ENCODE results near the gene LIAS. TPM values are rescaled to one million over a fixed set of nuclear protein-coding genes. Genes with fewer than 3 reads are reported as not detected.

LIAS gene
- total RNA-seq, 1 donor from 2014 or later: 35.0 TPM

DNA sequence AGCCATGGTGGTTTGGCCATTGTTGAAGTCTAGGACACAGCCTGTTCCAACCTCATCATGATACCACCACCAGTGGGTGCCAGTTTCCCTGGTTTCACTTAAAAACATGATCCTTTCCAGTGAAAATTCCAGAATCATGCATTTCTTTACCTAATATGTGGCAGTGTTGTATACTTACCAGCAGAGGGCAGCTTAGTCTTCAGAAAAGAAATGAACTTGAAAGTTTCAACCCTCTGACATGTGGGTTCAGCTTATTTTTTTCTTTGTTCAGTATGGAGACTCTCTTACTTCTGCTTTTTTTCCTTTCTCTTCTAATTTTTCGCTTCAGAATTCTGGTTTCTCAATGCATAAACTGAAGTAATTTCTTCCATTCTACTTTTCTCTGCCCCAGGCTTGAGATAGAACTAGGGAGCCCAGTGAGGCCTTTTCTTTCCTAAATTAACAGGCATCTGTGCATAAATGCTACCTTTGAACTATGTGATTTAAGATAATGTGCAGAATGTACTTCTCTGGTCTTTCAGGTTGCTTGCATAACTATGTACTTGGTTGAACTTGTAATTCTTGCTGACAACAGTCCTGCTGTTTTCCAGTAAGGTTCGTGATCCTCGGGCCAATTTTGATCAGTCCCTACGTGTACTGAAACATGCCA, 10.7 kb downstream of the LIAS start:
- no peaks in the 10 kb centered on the region for H3K27me3 ChIP-seq (ENCODE audit: low read depth)
- no peak for DNase-seq
- intact Hi-C loops (cut with micrococcal nuclease): loop anchor here (10.0 kb wide), 1 partner anchor 585 kb away; the partner anchor contains the start of gene N4BP2
- H3K4me1 ChIP-seq: no peaks in the 10 kb centered on the region
- peaks cover 75% of the 10 kb centered on the region for H3K36me3 ChIP-seq
- TF ChIP-seq, protein P1, sequence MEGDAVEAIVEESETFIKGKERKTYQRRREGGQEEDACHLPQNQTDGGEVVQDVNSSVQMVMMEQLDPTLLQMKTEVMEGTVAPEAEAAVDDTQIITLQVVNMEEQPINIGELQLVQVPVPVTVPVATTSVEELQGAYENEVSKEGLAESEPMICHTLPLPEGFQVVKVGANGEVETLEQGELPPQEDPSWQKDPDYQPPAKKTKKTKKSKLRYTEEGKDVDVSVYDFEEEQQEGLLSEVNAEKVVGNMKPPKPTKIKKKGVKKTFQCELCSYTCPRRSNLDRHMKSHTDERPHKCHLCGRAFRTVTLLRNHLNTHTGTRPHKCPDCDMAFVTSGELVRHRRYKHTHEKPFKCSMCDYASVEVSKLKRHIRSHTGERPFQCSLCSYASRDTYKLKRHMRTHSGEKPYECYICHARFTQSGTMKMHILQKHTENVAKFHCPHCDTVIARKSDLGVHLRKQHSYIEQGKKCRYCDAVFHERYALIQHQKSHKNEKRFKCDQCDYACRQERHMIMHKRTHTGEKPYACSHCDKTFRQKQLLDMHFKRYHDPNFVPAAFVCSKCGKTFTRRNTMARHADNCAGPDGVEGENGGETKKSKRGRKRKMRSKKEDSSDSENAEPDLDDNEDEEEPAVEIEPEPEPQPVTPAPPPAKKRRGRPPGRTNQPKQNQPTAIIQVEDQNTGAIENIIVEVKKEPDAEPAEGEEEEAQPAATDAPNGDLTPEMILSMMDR (IDR thresholded peaks at IDR 0.05; ENCODE audit: borderline replicate concordance): peak; percentile 88
- H3K9me3 ChIP-seq (replicated peaks): no peaks in the 10 kb centered on the region
- peak overlapping the region; percentile 39 for H3K27ac ChIP-seq (replicated peaks)
- no peak overlapping the region for H3K4me3 ChIP-seq

DNA sequence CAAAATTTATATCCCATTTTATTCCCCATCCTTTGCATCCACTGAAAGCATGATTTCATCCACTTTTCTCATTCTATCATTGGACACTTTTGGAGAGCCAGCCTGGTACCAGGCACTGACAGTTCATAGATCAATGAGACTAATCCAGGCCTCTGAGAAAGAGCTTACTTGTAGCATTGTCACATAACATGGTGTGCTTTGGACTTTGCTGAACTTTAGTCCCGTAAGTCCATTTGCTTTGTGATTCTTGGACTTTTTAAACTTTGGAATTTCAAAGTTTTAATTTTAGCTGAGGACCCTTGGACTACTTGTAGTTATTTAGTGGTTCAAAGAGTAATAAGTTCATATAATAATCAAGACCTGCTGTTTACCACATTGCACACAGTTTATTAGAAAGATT, 11.5 kb downstream of the LIAS start:
- H3K27me3 ChIP-seq (ENCODE audit: low read depth): no peaks in the 10 kb centered on the region
- DNase-seq: no peak
- peaks cover 70% of the 10 kb centered on the region for H3K36me3 ChIP-seq
- H3K4me3 ChIP-seq: no peak overlapping the region
- no peaks in the 10 kb centered on the region for H3K9me3 ChIP-seq (replicated peaks)
- H3K4me1 ChIP-seq: no peaks in the 10 kb centered on the region
- H3K27ac ChIP-seq (replicated peaks): no peak overlapping the region
- intact Hi-C loops (cut with micrococcal nuclease): no loop called here
- TF ChIP-seq, protein P1 (IDR thresholded peaks at IDR 0.05; ENCODE audit: borderline replicate concordance): no peak

DNA sequence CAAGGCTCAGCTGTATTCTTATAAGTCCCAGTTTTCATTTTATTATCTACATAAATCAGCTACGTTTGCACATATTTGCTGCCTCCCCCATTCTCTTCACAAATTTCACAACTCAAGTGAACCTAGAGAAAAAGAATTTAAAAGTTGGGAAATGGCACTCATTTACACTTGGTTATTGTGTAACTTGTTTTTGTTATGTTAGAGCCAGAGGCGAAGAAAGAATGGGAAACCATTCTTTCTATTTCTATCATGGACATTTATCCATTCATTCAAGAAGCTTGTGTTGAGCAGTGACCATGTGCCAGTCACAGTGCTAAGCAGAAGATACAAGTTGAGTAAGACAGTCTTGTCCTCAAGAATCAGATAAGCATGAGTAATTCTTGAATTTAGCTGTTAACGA, 13.5 kb downstream of the LIAS start:
- Histone ChIP-seq H3K9me3 (replicated peaks) (no peaks in the 10 kb centered on the region), H3K4me1 (no peaks in the 10 kb centered on the region), H3K4me3 (no peak overlapping the region), H3K36me3 (peaks cover 66% of the 10 kb centered on the region), H3K27me3 (ENCODE audit: low read depth) (no peaks in the 10 kb centered on the region), H3K27ac (replicated peaks) (no peak overlapping the region)
- intact Hi-C loops (cut with micrococcal nuclease): no loop called here
- TF ChIP-seq, protein P1 (IDR thresholded peaks at IDR 0.05; ENCODE audit: borderline replicate concordance): no peak
- no peak for DNase-seq

DNA sequence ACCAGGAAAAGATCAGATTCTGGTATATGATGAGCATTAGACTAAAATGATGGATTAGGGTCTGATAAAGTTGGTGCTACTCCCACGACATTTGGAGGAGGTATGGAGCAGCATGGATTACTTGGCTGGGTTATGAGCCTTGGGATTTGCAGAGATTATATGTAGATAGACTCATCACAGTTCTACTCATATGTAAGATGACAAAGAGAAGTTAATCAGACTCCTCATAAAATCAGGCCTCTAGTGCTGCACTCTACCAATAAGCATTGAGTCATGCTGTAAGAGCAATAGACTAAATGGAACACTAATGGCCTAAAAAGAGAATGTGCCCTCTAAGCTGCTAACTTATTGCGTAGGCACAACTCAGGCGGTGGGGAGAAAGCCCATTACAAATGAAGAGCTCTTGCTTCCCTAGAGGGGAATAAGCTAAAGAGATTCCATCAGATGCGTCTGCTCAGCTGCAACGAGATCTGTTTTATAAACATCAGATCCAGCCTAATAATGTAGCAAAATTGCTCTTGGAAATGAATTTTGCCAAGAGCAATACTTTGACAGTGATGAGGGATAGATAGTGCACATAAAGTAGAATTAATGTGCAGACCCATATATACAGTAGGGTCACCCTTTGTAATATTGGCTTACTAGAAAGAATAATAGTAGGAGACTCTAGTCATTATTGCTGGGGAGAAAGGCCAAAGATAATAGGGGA, 17.5 kb downstream of the LIAS start:
- TF ChIP-seq, protein P1 (IDR thresholded peaks at IDR 0.05; ENCODE audit: borderline replicate concordance): no peak
- no peaks in the 10 kb centered on the region for H3K4me1 ChIP-seq
- H3K4me3 ChIP-seq: no peak overlapping the region
- intact Hi-C loops (cut with micrococcal nuclease): no loop called here
- H3K9me3 ChIP-seq (replicated peaks): no peaks in the 10 kb centered on the region
- DNase-seq: no peak
- H3K27me3 ChIP-seq (ENCODE audit: low read depth): no peaks in the 10 kb centered on the region
- H3K36me3 ChIP-seq: peaks cover 51% of the 10 kb centered on the region
- no peak overlapping the region for H3K27ac ChIP-seq (replicated peaks)

GRCh38 chr4:39480251-39480650, 21.4 kb downstream of the LIAS start:
- no peak for DNase-seq
- intact Hi-C loops (cut with micrococcal nuclease): no loop called here

More at GRCh38 chr4:39480251-39480650, 21.4 kb downstream of the LIAS start:
- H3K4me3 ChIP-seq: no peak overlapping the region
- TF ChIP-seq, protein P1 (IDR thresholded peaks at IDR 0.05; ENCODE audit: borderline replicate concordance): no peak
- no peaks in the 10 kb centered on the region for H3K9me3 ChIP-seq (replicated peaks)
- H3K27me3 ChIP-seq (ENCODE audit: low read depth): no peaks in the 10 kb centered on the region
- H3K4me1 ChIP-seq: no peaks in the 10 kb centered on the region
- H3K36me3 ChIP-seq: peaks cover 18% of the 10 kb centered on the region
- H3K27ac ChIP-seq (replicated peaks): no peak overlapping the region

All from left ventricle myocardium inferior (tissue), 1 donor.